Mesothelial cell of epicardium (in vitro differentiated cells): ENCODE measurements around the gene BTBD10. TPM values are rescaled to one million over a fixed set of nuclear protein-coding genes. Genes with fewer than 3 reads are reported as not detected.
"Not testable (repeated sequence)": the region's sequence is repeated elsewhere in the genome, so short reads cannot be mapped to it uniquely, and the experiment has no call there.

ENCODE experiments used
- DNase-seq, 2 experiments: peaks; one replicate each; pipeline ENCODE4 v3.0.0; 2021; ENCODE audit warnings: low spot score in 2 of 2; ENCODE audit not compliant: unreplicated experiment in 2 of 2
- H3K27ac Mint-ChIP-seq: 2 replicates; pipeline ENCODE4 v1.8.0; 2021; ENCODE audit warnings: mixed read lengths
- H3K27me3 Mint-ChIP-seq: 2 replicates; pipeline ENCODE4 v1.8.0; 2021; ENCODE audit warnings: low read depth, mixed read lengths
- H3K36me3 Mint-ChIP-seq: 2 replicates; pipeline ENCODE4 v1.8.0; 2021; ENCODE audit warnings: mixed read lengths
- H3K4me1 Mint-ChIP-seq: 2 replicates; pipeline ENCODE4 v1.8.0; 2021; ENCODE audit warnings: mixed read lengths
- H3K4me3 Mint-ChIP-seq: 2 replicates; pipeline ENCODE4 v1.8.0; 2021; ENCODE audit warnings: mild to moderate bottlenecking, moderate library complexity, mixed read lengths
- H3K9me3 Mint-ChIP-seq: 2 replicates; pipeline ENCODE4 v1.8.0; 2021; ENCODE audit warnings: mixed read lengths
- total RNA-seq: library from RNA; stranded (reverse); gene quantifications from 3 replicates; pipeline ENCODE4 v1.2.1, GENCODE V29; 2021
- TF ChIP-seq, protein P1 (sequence below): fragments of 200-600 bp; sonication (generic); IDR thresholded peaks from one replicate; pipeline ENCODE4 v1.5.0; 2021; ENCODE audit warnings: antibody characterized with exemption; ENCODE audit not compliant: unreplicated experiment

BTBD10 gene
- total RNA-seq, 1 donor from 2014 or later = 22.6 TPM

DNA sequence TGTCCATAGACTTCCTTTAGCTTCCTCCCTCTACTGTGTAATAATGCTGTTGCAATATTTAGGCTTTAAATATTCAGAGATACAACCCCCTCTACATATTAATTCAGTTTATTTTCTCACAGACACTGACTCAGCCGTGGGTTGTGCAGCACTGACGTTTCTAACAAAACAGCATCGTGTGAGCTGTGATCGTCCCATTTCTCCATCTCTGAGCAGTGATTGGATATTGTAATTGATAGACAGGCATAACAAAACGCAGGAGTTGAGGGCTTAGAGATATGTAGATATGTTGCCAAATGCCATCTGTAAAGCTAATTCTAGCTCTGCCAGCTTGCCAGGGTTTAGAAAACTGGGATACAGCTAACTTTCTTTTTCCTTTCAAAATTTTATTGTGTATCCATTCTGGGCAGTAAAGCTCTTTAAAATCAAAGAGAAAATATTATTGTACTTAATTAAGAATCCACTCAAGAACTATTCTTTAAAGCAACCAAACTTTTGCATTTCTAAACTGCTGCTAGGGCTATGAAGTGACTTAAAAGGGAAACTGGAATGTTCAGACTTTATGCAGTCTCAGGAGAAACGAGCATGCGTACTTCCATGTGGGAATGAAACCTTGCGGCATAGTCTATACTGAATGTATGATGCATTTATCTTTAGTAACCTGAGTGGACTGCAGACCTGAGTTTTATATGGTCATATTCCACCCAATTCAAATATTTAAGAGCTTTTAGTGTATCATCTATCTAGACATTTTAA is 22.7 kb downstream of the BTBD10 start:
- H3K27ac Mint-ChIP-seq = no peak overlapping the region
- H3K4me1 Mint-ChIP-seq = peaks cover 9% of the 10 kb centered on the region
- TF ChIP-seq, protein P1, sequence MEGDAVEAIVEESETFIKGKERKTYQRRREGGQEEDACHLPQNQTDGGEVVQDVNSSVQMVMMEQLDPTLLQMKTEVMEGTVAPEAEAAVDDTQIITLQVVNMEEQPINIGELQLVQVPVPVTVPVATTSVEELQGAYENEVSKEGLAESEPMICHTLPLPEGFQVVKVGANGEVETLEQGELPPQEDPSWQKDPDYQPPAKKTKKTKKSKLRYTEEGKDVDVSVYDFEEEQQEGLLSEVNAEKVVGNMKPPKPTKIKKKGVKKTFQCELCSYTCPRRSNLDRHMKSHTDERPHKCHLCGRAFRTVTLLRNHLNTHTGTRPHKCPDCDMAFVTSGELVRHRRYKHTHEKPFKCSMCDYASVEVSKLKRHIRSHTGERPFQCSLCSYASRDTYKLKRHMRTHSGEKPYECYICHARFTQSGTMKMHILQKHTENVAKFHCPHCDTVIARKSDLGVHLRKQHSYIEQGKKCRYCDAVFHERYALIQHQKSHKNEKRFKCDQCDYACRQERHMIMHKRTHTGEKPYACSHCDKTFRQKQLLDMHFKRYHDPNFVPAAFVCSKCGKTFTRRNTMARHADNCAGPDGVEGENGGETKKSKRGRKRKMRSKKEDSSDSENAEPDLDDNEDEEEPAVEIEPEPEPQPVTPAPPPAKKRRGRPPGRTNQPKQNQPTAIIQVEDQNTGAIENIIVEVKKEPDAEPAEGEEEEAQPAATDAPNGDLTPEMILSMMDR = no peak
- no peaks in the 10 kb centered on the region for H3K27me3 Mint-ChIP-seq
- peaks cover 5% of the 10 kb centered on the region for H3K9me3 Mint-ChIP-seq
- no peak for DNase-seq
- H3K36me3 Mint-ChIP-seq = peaks cover 5% of the 10 kb centered on the region
- H3K4me3 Mint-ChIP-seq = peak overlapping the region; percentile 33

DNA sequence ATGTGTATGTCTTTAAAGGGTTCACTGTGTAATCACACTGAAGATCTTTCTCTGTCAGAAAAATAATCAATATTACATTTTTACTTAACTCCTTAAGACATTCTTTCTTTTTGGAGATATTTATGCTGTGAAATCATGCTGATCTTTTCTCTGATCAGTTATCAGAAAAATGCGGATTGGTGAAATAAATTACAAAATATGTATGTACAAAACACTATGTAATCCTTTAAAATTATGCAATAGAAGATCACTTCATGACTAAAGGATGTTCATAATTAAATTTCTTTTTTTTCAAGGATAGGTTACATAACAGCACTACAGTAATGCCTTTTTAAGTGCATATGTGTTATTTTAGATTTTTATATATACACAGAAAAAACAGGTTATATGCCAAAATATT is 24.7 kb downstream of the BTBD10 start:
- Mint-ChIP-seq H3K27me3 (no peaks in the 10 kb centered on the region), H3K27ac (no peak overlapping the region), H3K4me3 (no peak overlapping the region), H3K9me3 (peaks cover 5% of the 10 kb centered on the region), H3K36me3 (peaks cover 5% of the 10 kb centered on the region), H3K4me1 (peaks cover 9% of the 10 kb centered on the region)
- TF ChIP-seq, protein P1 = no peak
- no peak for DNase-seq

DNA sequence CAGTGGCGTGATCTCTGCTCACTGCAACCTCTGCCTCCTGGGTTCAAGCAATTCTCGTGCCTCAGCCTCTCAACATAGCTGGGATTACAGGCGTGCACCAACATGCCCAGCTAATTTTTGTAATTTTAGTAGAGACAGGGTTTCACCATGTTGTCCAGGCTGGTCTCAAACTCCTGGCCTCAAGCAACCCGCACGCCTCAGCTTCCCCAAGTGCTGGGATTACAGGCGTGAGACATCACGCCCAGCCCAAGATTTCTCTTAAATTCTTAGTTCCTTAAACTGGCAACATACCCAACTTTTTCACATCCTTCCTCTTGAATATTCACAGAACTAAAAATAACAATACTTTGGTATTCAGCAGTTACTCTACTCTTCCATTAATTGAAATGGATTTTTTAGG is 26.2 kb downstream of the BTBD10 start:
- H3K27me3 Mint-ChIP-seq, H3K36me3 Mint-ChIP-seq, H3K9me3 Mint-ChIP-seq, H3K27ac Mint-ChIP-seq, DNase-seq, H3K4me3 Mint-ChIP-seq, H3K4me1 Mint-ChIP-seq: not testable (repeated sequence)

DNA sequence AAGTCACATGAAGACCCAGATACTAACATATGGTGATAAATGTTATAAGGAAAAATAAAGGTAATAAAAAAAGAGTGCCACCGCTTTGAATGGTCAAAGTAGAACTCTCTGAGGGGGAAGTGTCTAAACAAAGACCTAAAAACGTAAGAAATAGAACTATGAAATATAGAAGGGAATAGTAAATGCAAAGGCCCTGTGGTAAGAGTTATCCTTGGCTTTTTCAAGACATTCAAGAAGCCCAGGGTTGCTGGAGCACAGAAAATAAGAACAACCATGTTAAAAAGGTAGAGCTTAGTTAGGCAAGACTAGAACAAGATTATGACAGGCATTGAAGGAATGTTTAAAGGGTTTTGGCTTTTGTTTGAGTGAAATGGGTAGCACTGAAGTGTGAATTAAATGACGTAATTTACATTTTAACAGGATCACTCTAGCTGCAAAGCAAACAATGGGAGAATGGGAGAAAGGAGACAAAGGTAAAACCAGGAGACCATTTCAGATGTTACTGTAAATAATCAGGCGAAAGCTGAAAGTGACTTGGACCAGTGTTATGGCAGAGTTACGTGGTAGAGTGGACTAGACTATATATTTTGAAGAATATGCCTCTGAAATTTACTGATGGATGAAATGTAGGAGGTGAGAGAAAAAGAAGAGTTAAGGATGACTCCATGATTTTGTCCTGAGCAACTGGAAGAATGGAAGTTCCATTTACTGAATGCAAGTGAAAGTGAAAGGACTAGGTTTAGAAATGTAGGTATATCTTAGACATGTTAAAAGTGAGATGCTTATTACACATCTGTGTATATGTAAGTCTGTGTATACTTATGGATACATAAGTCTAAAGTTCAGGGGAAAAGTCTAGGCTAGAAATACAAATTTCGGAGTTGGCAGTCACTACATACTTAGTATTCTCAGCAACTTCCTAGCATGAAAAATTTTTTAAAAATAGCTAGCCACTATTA is 28.5 kb downstream of the BTBD10 start:
- DNase-seq = no peak
- no peaks in the 10 kb centered on the region for H3K27me3 Mint-ChIP-seq
- no peak overlapping the region for H3K27ac Mint-ChIP-seq
- H3K36me3 Mint-ChIP-seq = peaks cover 15% of the 10 kb centered on the region
- TF ChIP-seq, protein P1 = no peak
- peaks cover 17% of the 10 kb centered on the region for H3K9me3 Mint-ChIP-seq
- no peak overlapping the region for H3K4me3 Mint-ChIP-seq
- peaks cover 2% of the 10 kb centered on the region for H3K4me1 Mint-ChIP-seq

DNA sequence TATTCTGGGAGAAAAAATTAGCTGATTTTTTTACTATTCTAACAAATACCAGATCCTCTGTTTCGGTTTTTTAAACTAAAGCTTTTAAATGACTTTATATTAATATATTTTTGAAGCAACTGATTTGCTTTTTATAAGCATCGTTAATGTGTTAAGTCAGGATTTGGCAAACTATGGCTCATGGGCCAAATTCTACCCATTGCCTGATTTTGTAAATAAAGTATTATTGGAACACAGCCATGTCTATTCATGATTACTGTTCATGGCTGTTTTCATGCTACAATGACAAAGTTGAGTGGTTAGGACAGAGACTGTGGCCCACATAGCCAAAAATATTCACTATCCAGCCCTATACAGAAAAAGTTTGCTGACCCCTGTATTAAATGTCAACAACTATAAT is 29.6 kb downstream of the BTBD10 start:
- Mint-ChIP-seq H3K27me3 (no peaks in the 10 kb centered on the region), H3K4me1 (peaks cover 2% of the 10 kb centered on the region), H3K4me3 (no peak overlapping the region), H3K9me3 (peaks cover 27% of the 10 kb centered on the region), H3K27ac (no peak overlapping the region), H3K36me3 (peaks cover 25% of the 10 kb centered on the region)
- TF ChIP-seq, protein P1 = no peak
- DNase-seq = no peak

DNA sequence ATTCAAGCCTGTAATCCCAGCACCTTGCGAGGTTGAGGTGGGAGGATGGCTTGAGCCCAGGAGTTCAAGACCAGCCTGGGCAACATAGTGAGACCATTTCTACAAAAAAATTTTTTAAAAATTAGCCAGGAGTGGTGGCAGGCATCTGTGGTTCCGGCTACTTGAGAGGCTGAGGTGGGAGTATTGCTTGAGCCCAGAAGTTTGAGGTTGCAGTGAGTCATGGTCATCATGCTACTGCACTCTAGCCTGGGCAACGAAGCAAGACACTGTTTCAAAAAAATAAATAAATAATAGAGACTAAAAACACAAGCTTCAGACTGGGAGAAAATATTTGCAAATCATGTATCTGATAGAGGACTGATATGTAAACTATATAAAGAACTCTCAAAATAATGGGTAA is 33.2 kb downstream of the BTBD10 start:
- Mint-ChIP-seq H3K4me3 (no peak overlapping the region), H3K9me3 (peaks cover 50% of the 10 kb centered on the region), H3K4me1 (no peaks in the 10 kb centered on the region), H3K27ac (no peak overlapping the region), H3K36me3 (peaks cover 45% of the 10 kb centered on the region), H3K27me3 (no peaks in the 10 kb centered on the region)
- DNase-seq = no peak
- TF ChIP-seq, protein P1 = no peak
